Stomach (tissue), 9 donors: Measurements from ENCODE around the gene GLTPD2. TPM values are rescaled to one million over a fixed set of nuclear protein-coding genes. Genes with fewer than 3 reads are reported as not detected.
"Not testable (repeated sequence)": the region's sequence is repeated elsewhere in the genome, so short reads cannot be mapped to it uniquely, and the experiment has no call there.

ENCODE experiments used
- DNase-seq, 2 donors: peaks; one replicate each; pipeline versions ENCODE4 v3.0.0 to v3.0.0-alpha.2; 2013 to 2019
- H3K27ac ChIP-seq, 5 donors: fragments of 200-600 bp in 4 of 5; sonication (generic) in 4 of 5; one replicate each; pipeline ENCODE4 v1.5.1; 2013 to 2019; ENCODE audit warnings: mild to moderate bottlenecking in 1 of 5, moderate library complexity in 1 of 5
- H3K27me3 ChIP-seq, 3 donors: fragments of 200-600 bp; sonication (generic); one replicate each; pipeline ENCODE4 v1.5.1; 2017 to 2019; ENCODE audit warnings: mixed run types in 1 of 3
- H3K36me3 ChIP-seq, 4 donors: fragments of 200-600 bp; sonication (generic); 1 replicate in 3 of 4; 2 replicates in 1 of 4; pipeline ENCODE4 v1.5.1; 2016 to 2019
- H3K4me1 ChIP-seq, 4 donors: fragments of 200-600 bp; sonication (generic); one replicate each; pipeline ENCODE4 v1.5.1; 2016 to 2019
- H3K4me3 ChIP-seq, 4 donors: fragments of 200-600 bp; sonication (generic) in 3 of 4; one replicate each; pipeline ENCODE4 v1.5.1; 2016 to 2019; ENCODE audit warnings: mild to moderate bottlenecking in 1 of 4
- H3K9me3 ChIP-seq, 4 donors: fragments of 200-600 bp; sonication (generic); one replicate each; pipeline ENCODE4 v1.5.1; 2016 to 2019
- CTCF ChIP-seq, 7 experiments: fragments of 450-650 bp in 4 of 7; fragments of 200-600 bp in 3 of 7; sonication (generic) in 3 of 7; IDR thresholded peaks; one replicate each; pipeline ENCODE4 v1.5.1; 2016 to 2019; ENCODE audit warnings: antibody characterized with exemption in 7 of 7, control low read depth in 2 of 7, mild to moderate bottlenecking in 1 of 7
- EP300 ChIP-seq: sonication (generic); formaldehyde crosslinking; IDR thresholded peaks from one replicate; pipeline ENCODE4 v1.6.1; 2017; ENCODE audit warnings: antibody characterized with exemption
- POLR2A ChIP-seq, 4 donors: fragments of 450-650 bp; IDR thresholded peaks; one replicate each; pipeline ENCODE4 v1.6.1; 2016; ENCODE audit warnings: antibody characterized with exemption in 4 of 4, control low read depth in 2 of 4, mild to moderate bottlenecking in 1 of 4, moderate library complexity in 1 of 4
- POLR2AphosphoS5 ChIP-seq, 3 donors: sonication (generic); formaldehyde crosslinking; IDR thresholded peaks; one replicate each; pipeline ENCODE4 v1.6.1; 2016; ENCODE audit warnings: antibody characterized with exemption in 3 of 3
- WGBS, 5 donors: extraction: QIAGEN DNeasy Blood & Tissue Kit in 3 of 5; methylation state at CpG; one replicate each; pipeline versions ENCODE4 v1.1.5 to v1.1.7; 2013 to 2018; 5-methylcytosine and 5-hydroxymethylcytosine counted together
- intact Hi-C: fragments of 100-400 bp; cut with DNase I; formaldehyde crosslinking; loops from one replicate; pipeline ENCODE4 v1.15.1; 2023; ENCODE audit warnings: low total_unique reads
- polyA plus RNA-seq, 3 donors: library from polyadenylated mRNA; stranded (reverse); fragments of 200-250 nt; gene quantifications; one replicate each; pipeline ENCODE4 v1.2.3, GENCODE V29; 2013
- total RNA-seq, 5 donors: library from RNA; depleted of rRNA; stranded (reverse); fragments of >200 nt; gene quantifications; one replicate each; pipeline versions ENCODE4 v1.1.0 to v1.2.3, GENCODE V29; 2014 to 2016
- donor health status: healthy with polysubstance abuse.
- donor health status: Bipolar disorder and iron deficiency.
- donor health status: healthy.

The GLTPD2 gene
- total and polyA plus RNA-seq, 8 donors: 0.15 TPM; not detected in 7

DNA sequence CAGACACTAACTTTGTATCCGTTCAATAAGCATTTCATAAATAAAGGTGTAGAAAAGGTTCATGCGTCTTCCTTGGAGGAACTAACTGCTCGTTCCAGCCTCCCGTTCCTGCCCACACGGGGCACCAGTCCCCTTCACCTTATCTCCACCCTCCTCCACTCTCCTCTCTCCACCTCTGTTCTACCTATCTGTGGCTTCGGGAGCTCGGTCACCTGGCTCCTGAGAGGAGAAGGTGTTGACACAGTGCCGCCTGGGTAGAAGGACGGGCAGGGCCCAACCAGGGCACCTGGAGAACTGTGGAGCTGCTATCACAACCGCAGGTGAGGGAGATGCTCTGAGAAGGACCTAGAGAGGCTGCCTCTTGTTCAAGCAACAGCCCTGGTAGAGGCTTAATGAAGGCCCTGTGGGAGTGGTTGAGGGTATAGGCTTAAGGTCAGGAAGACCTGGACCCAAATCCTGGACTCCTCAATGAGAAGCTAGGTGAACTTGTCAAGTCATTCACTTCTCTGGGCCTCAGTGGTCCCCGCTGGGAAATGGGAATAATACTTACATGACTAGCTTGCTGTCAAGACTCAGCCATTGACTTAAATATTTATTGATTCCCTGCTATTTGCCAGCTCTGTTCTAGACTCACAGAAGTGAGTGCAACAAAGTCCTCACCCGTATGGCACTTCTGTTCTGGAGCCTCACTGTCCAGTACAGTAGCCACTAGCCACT, 34.8 kb downstream of the GLTPD2 start:
- peak in 1 of 2 donors; percentile 34 for DNase-seq
- TF ChIP-seq POLR2AphosphoS5 (IDR thresholded peaks at IDR 0.05) (no peak), POLR2A (IDR thresholded peaks at IDR 0.05) (no peak), CTCF (IDR thresholded peaks at IDR 0.05) (no peak), EP300 (no peak)
- H3K27ac ChIP-seq: no peak overlapping the region
- no peaks in the 10 kb centered on the region for H3K9me3 ChIP-seq
- peaks cover 3 to 52% (median 40%) of the 10 kb centered on the region in 4 donors for H3K36me3 ChIP-seq
- 41 to 63% (median 57%) methylated on average over 12 of the region's 12 CpGs for WGBS, 5 donors
- no peaks in the 10 kb centered on the region for H3K27me3 ChIP-seq
- H3K4me1 ChIP-seq: peaks cover 0 to 7% (median 3%) of the 10 kb centered on the region in 4 donors
- no peak overlapping the region for H3K4me3 ChIP-seq
- intact Hi-C loops: no loop called here

GRCh38 chr17:4827399-4827798, 38.6 kb downstream of the GLTPD2 start:
- H3K36me3 ChIP-seq: peaks cover 3 to 15% (median 13%) of the 10 kb centered on the region in 4 donors
- TF ChIP-seq CTCF (IDR thresholded peaks at IDR 0.05) (no peak), POLR2A (IDR thresholded peaks at IDR 0.05) (no peak), POLR2AphosphoS5 (IDR thresholded peaks at IDR 0.05) (no peak), EP300 (no peak)
- H3K4me3 ChIP-seq: no peak overlapping the region
- peaks cover 0 to 7% (median 3%) of the 10 kb centered on the region in 4 donors for H3K4me1 ChIP-seq
- H3K9me3 ChIP-seq: no peaks in the 10 kb centered on the region
- 67 to 77% (median 69%) methylated on average over 8 of the region's 8 CpGs for WGBS, 5 donors
- no peak overlapping the region for H3K27ac ChIP-seq
- H3K27me3 ChIP-seq: no peaks in the 10 kb centered on the region
- no peak for DNase-seq
- intact Hi-C loops: no loop called here

DNA sequence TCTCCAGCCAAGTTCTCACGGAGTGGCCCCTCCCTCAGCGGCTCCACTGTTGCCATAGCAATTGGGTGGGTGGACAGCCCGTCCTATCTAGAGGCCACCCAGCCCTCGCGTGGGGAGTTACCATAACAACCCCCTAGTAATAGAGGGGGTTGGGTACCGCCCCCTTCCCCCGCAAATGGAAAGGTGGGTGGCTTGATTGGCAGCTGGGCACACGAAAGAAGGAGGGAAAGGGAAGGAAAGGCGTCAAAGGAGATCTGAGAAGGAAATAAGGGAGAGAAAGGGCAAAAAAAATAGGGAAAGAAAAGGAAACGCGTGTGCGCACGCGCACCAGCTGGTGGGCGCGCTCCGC, 44.0 kb downstream of the GLTPD2 start:
- 0 to 2% (median 0%) methylated on average over 9 to 14 of the region's 17 CpGs for WGBS, 5 donors
- peak overlapping the region; percentile 95 to 98 (median 96) for H3K27ac ChIP-seq
- H3K27me3 ChIP-seq, intact Hi-C loops, H3K9me3 ChIP-seq, H3K36me3 ChIP-seq, DNase-seq: not testable (repeated sequence)
- H3K4me3 ChIP-seq: peak overlapping the region; percentile 84 to 97 (median 96)
- peaks cover 20 to 44% (median 36%) of the 10 kb centered on the region in 4 donors for H3K4me1 ChIP-seq

DNA sequence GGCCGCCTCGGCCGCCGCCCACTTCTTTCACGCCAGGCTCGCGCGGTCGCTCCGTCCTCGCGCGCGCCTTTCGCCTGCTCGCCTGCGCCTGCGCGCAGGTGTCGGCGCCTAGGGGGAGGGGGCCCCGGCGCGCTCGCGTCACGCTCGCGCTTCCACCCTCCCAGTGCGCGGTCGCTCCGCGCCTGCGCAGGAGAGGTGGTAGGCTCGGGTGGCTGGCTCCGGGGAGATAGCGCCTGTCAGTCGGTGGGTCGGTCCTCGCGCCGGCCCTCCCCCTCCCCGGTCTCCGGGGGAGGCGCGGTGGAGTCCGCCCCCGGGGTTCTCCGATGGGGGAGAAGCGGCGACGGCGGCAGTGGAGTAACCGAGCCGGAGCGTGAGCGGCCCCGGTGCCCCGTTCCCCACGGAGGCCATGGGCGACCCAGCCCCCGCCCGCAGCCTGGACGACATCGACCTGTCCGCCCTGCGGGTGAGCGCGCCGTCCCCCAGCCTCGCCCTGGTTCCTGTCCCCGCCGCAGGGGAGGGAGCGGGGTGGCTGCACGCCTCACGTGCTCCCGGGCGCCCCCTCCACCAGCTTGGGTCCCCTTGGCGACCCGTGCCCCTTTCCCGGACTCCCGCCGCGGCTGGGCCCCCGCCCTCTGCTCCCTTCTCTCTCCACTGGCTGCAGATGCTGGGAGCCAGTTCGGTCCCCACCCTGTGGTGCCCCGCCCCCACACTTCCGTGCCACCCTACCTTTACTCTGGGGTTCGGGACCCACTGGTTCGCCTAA, 44.6 kb downstream of the GLTPD2 start, which contains the start of gene MINK1:
Gene MINK1 (plus strand): TSS at position 163 of the 763 bp plus-strand sequence. CDS start 244 bp downstream, at position 407.
- intact Hi-C loops: no loop called here
- H3K27ac ChIP-seq: peak within 1 kb of the TSS; percentile 95 to 98 (median 96)
- TF ChIP-seq POLR2AphosphoS5 (IDR thresholded peaks at IDR 0.05) (peak in 2 of 3 donors; percentile 63 to 84), POLR2A (IDR thresholded peaks at IDR 0.05) (peak in 2 of 4 donors; percentile 42 to 65), CTCF (IDR thresholded peaks at IDR 0.05) (no peak)
- H3K4me1 ChIP-seq: peaks cover 24 to 49% (median 40%) of the 10 kb centered on the region in 4 donors
- H3K9me3 ChIP-seq: no peaks in the 10 kb centered on the region
- WGBS, 5 donors: 0 to 1% (median 0%) methylated on average over 31 to 91 of the region's 91 CpGs
- DNase-seq: peak; percentile 93 to 98
- H3K4me3 ChIP-seq: peak within 1 kb of the TSS; percentile 84 to 97 (median 96)
- H3K27me3 ChIP-seq: no peaks in the 10 kb centered on the region
- peaks cover 0 to 10% (median 2%) of the 10 kb centered on the region in 4 donors for H3K36me3 ChIP-seq
